Nephron (organoid): Measurements from ENCODE around the gene RBL2.

Experiments used
- H3K27ac Mint-ChIP-seq, 3 experiments: 2 replicates each; pipeline ENCODE4 v1.8.0; 2020; ENCODE audit warnings: mixed read lengths in 3 of 3, mild to moderate bottlenecking in 2 of 3, moderate library complexity in 1 of 3
- H3K27me3 Mint-ChIP-seq: 2 replicates; pipeline ENCODE4 v1.8.0; 2021; ENCODE audit warnings: low read depth, mild to moderate bottlenecking, moderate library complexity, mixed read lengths
- H3K36me3 Mint-ChIP-seq: 2 replicates; pipeline ENCODE4 v1.8.0; 2020; ENCODE audit warnings: low read depth, mixed read lengths
- H3K4me1 Mint-ChIP-seq: 2 replicates; pipeline ENCODE4 v1.8.0; 2020; ENCODE audit warnings: mixed read lengths
- H3K4me3 Mint-ChIP-seq, 3 experiments: 2 replicates each; pipeline ENCODE4 v1.8.0; 2020; ENCODE audit warnings: mild to moderate bottlenecking in 3 of 3, mixed read lengths in 3 of 3, moderate library complexity in 2 of 3
- H3K9me3 Mint-ChIP-seq: 2 replicates; pipeline ENCODE4 v1.8.0; 2020; ENCODE audit warnings: mixed read lengths
- TF ChIP-seq, protein P1 (sequence below), 3 experiments: fragments of 200-600 bp; sonication (generic); IDR thresholded peaks; one replicate each; pipeline ENCODE4 v1.5.0; 2021; ENCODE audit warnings: antibody characterized with exemption in 3 of 3; ENCODE audit not compliant: unreplicated experiment in 3 of 3

Gene RBL2

DNA sequence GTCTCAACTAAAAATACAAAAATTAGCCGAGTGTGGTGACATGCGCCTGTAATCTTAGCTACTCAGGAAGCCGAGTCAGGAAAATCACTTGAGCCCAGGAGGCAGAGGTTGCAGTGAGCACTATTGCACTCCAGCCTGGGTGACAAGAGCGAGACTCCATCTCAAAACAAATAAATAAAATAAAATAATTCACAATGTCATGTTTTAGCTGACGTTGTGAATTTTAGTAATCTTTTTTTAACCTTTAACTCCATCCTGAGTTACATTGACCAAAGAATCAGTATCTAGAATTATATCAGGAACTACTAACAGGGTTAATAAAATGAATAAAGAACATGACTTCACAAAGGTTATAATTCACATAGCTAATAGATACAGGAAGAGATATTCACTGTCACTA lies 5.9 kb downstream of the RBL2 start:
- H3K36me3 Mint-ChIP-seq: peaks cover 24% of the 10 kb centered on the region
- H3K4me3 Mint-ChIP-seq: no peak overlapping the region
- TF ChIP-seq, protein P1, sequence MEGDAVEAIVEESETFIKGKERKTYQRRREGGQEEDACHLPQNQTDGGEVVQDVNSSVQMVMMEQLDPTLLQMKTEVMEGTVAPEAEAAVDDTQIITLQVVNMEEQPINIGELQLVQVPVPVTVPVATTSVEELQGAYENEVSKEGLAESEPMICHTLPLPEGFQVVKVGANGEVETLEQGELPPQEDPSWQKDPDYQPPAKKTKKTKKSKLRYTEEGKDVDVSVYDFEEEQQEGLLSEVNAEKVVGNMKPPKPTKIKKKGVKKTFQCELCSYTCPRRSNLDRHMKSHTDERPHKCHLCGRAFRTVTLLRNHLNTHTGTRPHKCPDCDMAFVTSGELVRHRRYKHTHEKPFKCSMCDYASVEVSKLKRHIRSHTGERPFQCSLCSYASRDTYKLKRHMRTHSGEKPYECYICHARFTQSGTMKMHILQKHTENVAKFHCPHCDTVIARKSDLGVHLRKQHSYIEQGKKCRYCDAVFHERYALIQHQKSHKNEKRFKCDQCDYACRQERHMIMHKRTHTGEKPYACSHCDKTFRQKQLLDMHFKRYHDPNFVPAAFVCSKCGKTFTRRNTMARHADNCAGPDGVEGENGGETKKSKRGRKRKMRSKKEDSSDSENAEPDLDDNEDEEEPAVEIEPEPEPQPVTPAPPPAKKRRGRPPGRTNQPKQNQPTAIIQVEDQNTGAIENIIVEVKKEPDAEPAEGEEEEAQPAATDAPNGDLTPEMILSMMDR (IDR thresholded peaks at IDR 0.05; ENCODE audit: unreplicated experiment in 3 of 3): no peak
- H3K4me1 Mint-ChIP-seq: peaks cover 15% of the 10 kb centered on the region
- no peaks in the 10 kb centered on the region for H3K27me3 Mint-ChIP-seq
- H3K27ac Mint-ChIP-seq: no peak overlapping the region
- no peaks in the 10 kb centered on the region for H3K9me3 Mint-ChIP-seq

GRCh38 chr16:53445534-53445933 lies 11.3 kb downstream of the RBL2 start:
- H3K4me3 Mint-ChIP-seq: no peak overlapping the region
- TF ChIP-seq, protein P1 (IDR thresholded peaks at IDR 0.05; ENCODE audit: unreplicated experiment in 3 of 3): no peak
- peaks cover 36% of the 10 kb centered on the region for H3K36me3 Mint-ChIP-seq
- H3K4me1 Mint-ChIP-seq: no peaks in the 10 kb centered on the region
- H3K9me3 Mint-ChIP-seq: no peaks in the 10 kb centered on the region
- no peaks in the 10 kb centered on the region for H3K27me3 Mint-ChIP-seq
- H3K27ac Mint-ChIP-seq: no peak overlapping the region

GRCh38 chr16:53446090-53446489 lies 11.8 kb downstream of the RBL2 start:
- no peaks in the 10 kb centered on the region for H3K4me1 Mint-ChIP-seq
- H3K27ac Mint-ChIP-seq: no peak overlapping the region
- no peak overlapping the region for H3K4me3 Mint-ChIP-seq
- TF ChIP-seq, protein P1 (IDR thresholded peaks at IDR 0.05; ENCODE audit: unreplicated experiment in 3 of 3): no peak
- peaks cover 33% of the 10 kb centered on the region for H3K36me3 Mint-ChIP-seq
- H3K9me3 Mint-ChIP-seq: no peaks in the 10 kb centered on the region
- no peaks in the 10 kb centered on the region for H3K27me3 Mint-ChIP-seq

GRCh38 chr16:53449816-53450517 lies 15.7 kb downstream of the RBL2 start:
- H3K36me3 Mint-ChIP-seq: peaks cover 30% of the 10 kb centered on the region
- H3K27me3 Mint-ChIP-seq: no peaks in the 10 kb centered on the region
- H3K27ac Mint-ChIP-seq: no peak overlapping the region
- H3K4me1 Mint-ChIP-seq: no peaks in the 10 kb centered on the region
- H3K9me3 Mint-ChIP-seq: no peaks in the 10 kb centered on the region
- TF ChIP-seq, protein P1 (IDR thresholded peaks at IDR 0.05; ENCODE audit: unreplicated experiment in 3 of 3): no peak
- no peak overlapping the region for H3K4me3 Mint-ChIP-seq

- Mint-ChIP-seq H3K27me3 (no peaks in the 10 kb centered on the region), H3K27ac (no peak overlapping the region), H3K4me3 (no peak overlapping the region), H3K9me3 (no peaks in the 10 kb centered on the region), H3K4me1 (no peaks in the 10 kb centered on the region), H3K36me3 (peaks cover 41% of the 10 kb centered on the region)
- TF ChIP-seq, protein P1 (IDR thresholded peaks at IDR 0.05; ENCODE audit: unreplicated experiment in 3 of 3): no peak
Observed at GRCh38 chr16:53453928-53454327, 19.7 kb downstream of the RBL2 start.

GRCh38 chr16:53456625-53457024 lies 22.4 kb downstream of the RBL2 start:
- H3K36me3 Mint-ChIP-seq: peaks cover 61% of the 10 kb centered on the region
- no peak overlapping the region for H3K4me3 Mint-ChIP-seq
- no peaks in the 10 kb centered on the region for H3K9me3 Mint-ChIP-seq
- TF ChIP-seq, protein P1 (IDR thresholded peaks at IDR 0.05; ENCODE audit: unreplicated experiment in 3 of 3): no peak
- no peaks in the 10 kb centered on the region for H3K27me3 Mint-ChIP-seq
- H3K4me1 Mint-ChIP-seq: no peaks in the 10 kb centered on the region
- no peak overlapping the region for H3K27ac Mint-ChIP-seq
